Fibroblast of the aortic adventitia (primary cell): ENCODE measurements around the gene RPAP2. TPM values are rescaled to one million over a fixed set of nuclear protein-coding genes. Genes with fewer than 3 reads are reported as not detected.

Experiments used
- DNase-seq: peaks from one replicate; pipeline ENCODE4 v3.0.0-alpha.2; 2010; ENCODE audit warnings: low read depth
- H3K4me3 ChIP-seq: 2 replicates; pipeline ENCODE4 v1.5.1; 2011; ENCODE audit warnings: low read depth, mild to moderate bottlenecking, control low read depth, low read length, moderate library complexity
- total RNA-seq: library from RNA; depleted of rRNA; stranded (reverse); fragments of >200 nt; gene quantifications from 2 replicates; pipeline ENCODE4 v1.2.3, GENCODE V29; 2012; ENCODE audit warnings: low replicate concordance
- TF ChIP-seq, protein P1 (sequence below): IDR thresholded peaks from 2 replicates; pipeline ENCODE4 v1.5.1; 2011; ENCODE audit warnings: mild to moderate bottlenecking, low read length, control low read depth, inconsistent platforms; ENCODE audit not compliant: insufficient read depth

RPAP2 gene
- total RNA-seq, 1 donor, result 16.1 TPM

DNA sequence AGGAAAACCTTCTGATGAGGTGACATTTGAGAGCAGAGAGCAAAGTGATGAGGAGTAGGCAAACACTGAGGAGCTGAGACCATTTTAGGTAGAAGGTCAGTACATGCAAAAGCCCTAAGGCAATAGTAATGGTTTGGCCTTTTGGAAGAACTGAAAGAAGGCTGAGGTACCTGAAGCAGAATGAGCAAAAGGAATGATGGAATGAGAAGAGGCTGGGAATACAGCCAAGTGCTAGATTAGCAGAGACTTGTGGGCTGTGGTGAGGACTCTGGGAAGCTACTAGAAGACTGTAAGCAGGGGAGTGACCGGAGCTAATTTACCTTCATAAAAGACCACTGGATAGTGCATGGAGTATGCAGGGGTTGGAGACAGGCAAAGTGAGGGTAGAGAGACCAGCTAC lies 110.0 kb downstream of the RPAP2 start:
- TF ChIP-seq, protein P1, sequence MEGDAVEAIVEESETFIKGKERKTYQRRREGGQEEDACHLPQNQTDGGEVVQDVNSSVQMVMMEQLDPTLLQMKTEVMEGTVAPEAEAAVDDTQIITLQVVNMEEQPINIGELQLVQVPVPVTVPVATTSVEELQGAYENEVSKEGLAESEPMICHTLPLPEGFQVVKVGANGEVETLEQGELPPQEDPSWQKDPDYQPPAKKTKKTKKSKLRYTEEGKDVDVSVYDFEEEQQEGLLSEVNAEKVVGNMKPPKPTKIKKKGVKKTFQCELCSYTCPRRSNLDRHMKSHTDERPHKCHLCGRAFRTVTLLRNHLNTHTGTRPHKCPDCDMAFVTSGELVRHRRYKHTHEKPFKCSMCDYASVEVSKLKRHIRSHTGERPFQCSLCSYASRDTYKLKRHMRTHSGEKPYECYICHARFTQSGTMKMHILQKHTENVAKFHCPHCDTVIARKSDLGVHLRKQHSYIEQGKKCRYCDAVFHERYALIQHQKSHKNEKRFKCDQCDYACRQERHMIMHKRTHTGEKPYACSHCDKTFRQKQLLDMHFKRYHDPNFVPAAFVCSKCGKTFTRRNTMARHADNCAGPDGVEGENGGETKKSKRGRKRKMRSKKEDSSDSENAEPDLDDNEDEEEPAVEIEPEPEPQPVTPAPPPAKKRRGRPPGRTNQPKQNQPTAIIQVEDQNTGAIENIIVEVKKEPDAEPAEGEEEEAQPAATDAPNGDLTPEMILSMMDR, result no peak
- peak; percentile 54 for DNase-seq
- no peak overlapping the region for H3K4me3 ChIP-seq

DNA sequence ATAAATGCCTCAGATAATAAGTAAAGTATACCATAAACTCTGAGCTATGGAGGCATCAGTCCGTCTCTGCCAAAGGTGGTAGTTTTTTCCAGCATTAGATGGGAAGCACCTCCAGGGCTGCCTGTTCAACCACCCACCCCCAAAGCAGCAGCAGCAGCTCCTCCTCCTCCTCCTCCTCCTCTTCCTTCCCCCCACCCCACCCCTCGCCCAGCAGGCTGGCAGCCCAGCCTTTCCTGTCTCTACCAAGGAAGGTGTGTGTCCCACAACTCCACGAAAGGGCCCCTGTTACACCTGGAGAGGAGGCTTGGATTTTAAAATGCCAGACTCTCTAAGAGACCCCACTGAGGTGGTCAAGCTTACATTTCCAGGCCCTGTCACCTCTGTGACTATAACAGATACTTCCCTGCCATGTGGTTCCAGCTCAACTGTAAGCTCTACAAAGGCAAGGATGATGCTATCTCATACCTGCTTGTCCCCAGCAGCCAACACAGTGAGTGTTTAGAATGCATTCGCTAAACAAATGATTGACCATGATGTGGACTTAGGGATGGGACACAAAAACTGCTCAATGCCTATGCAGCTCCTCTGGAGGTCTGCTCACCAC lies 111.2 kb downstream of the RPAP2 start:
- DNase-seq, result no peak
- H3K4me3 ChIP-seq, result no peak overlapping the region
- TF ChIP-seq, protein P1, result no peak

DNA sequence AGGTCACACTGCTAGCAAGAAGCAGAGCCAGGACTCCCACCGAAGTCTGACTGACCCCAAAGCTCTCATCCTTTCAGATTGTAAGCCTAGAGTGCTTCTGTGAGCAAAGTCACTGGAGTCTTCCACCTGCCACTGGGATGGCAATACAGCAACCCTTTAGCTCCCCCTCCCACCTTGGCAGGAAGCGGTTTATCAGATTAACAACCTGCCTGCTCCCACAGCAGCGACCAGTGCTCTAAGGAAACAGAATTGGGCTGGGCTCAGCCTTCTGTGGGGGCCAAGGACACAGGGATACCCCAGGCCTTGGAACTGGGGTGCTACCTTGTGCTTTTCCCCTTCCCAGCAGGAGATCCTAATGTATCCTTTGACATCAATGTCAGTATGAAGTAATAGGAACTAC lies 111.8 kb downstream of the RPAP2 start:
- TF ChIP-seq, protein P1, result no peak
- H3K4me3 ChIP-seq, result no peak overlapping the region

GRCh38 chr1:92411511-92411910 lies 112.7 kb downstream of the RPAP2 start:
- DNase-seq, result peak; percentile 68
- TF ChIP-seq, protein P1, result no peak
- no peak overlapping the region for H3K4me3 ChIP-seq

More for the DNA sequence above, 111.8 kb downstream of the RPAP2 start:
- DNase-seq, result no peak

- TF ChIP-seq, protein P1, result no peak
Measured at GRCh38 chr1:92419642-92420041, 120.8 kb downstream of the RPAP2 start.

DNA sequence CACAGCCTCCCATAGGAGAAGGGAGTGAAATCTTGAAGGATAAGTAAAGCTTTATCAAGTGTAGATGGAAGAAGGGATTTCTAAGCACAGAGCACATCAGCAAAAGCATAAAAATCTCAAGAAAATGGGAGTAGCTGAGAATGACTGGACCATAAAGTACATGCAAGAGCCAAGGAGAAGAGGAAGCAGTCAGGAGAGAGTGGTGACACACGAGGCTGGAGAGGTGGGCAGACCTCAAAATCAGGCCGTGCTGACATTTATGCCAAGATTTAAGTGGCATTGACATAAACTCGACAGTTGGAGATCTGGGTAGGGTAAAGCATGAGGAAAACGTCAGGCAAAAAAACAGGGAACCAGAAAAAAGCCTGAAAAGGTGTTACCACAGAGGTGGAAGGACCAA lies 125.5 kb downstream of the RPAP2 start:
- TF ChIP-seq, protein P1, result no peak
- DNase-seq, result no peak

More at GRCh38 chr1:92419642-92420041, 120.8 kb downstream of the RPAP2 start:
- no peak overlapping the region for H3K4me3 ChIP-seq
- no peak for DNase-seq

DNA sequence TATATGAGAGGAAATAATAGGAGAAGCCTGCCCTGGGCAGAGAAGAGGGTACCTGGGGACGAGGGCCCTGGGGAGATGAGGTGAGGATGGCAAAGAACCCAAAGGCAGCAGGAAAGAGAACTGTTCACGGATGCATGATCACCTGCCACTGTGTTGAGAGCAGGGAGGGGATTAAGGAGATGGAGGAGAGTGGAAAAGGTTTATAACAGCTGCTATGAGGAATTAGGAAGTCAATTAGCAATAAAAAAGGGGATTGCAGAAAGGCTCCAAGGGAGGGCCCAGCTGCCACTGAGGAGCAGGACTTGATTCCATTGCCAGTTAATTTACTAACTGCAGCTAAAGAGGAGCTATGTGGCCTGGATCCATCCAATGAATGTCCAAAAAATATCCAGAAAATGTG lies 126.8 kb downstream of the RPAP2 start:
- no peak overlapping the region for H3K4me3 ChIP-seq
- DNase-seq, result no peak
- TF ChIP-seq, protein P1, result no peak

More for the DNA sequence above, 125.5 kb downstream of the RPAP2 start:
- no peak overlapping the region for H3K4me3 ChIP-seq
